ENCODE data around the gene SLC24A1.

Gene SLC24A1

DNA sequence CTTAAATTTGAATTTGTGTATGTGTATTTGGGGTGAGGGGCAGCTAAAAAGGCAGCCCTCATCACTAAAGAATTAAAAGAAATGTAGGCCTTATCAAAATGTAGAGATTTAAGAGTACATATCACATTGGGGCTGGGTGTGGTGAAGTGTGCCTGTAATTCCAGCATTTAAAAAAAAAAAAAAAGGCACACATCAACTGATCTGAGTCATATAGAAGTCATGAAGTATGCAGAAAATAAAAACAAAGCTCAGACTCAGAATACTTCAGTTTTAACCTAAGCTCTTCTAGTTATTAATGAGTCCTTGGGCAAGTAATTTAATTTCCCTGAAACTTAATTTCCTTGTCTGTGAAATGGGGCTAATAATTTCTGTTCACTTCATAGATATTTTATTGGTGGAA, 31.6 kb downstream of the SLC24A1 start:
- peak; percentile 58 for DNase-seq (ENCODE audit: low spot score)

DNA sequence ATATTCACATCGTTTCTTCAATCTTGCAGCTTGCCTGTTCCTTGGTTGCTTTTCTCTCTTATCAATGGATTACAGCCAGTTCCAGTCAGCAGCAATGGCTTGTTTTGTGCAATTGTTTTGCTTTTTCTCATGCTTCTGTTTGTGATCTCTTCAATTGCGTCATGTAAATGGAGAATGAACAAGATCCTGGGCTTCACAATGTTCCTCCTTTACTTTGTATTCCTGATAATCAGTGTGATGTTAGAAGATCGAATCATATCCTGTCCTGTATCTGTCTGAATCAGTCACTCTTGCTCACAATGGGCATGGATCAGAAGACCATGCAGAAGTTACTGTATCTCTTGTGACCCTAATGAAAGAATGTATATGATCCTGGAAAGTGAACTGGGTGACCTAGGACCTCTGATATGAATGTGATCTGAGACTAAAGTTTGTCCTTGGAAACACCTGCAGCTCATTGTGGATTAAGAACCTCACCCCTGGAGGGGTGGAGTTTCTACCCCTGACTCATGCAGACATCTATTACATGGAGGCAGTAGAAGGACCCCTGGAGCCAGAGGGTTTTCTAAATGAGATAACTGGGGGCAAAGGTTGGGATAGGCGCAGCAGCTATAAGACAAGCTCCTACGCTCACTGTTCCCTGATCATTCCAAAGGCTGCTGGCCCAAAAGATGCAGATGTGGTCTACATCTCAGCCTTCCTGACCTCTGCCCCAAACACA, 32.2 kb downstream of the SLC24A1 start:
- DNase-seq (ENCODE audit: low spot score), result no peak

DNA sequence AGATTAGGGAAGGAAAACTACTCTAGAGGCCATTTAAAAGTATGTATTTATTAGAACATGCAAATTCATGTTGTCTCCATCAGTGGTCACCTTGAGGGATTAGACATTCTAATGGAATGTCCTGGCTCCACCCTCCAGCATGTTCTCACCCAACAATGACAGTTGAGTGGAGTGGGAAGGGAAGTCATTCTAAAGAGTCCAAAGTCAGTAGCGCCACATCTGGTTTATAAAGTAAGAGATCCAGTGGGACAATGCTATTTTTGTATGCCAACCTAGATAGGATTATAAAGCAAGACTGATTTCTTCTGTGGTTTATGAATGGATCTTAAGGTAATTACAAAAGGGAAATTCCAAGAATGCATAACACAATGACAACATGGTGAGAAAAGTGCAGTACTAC, 33.3 kb downstream of the SLC24A1 start:
- peak; percentile 40 for DNase-seq (ENCODE audit: low spot score)

DNA sequence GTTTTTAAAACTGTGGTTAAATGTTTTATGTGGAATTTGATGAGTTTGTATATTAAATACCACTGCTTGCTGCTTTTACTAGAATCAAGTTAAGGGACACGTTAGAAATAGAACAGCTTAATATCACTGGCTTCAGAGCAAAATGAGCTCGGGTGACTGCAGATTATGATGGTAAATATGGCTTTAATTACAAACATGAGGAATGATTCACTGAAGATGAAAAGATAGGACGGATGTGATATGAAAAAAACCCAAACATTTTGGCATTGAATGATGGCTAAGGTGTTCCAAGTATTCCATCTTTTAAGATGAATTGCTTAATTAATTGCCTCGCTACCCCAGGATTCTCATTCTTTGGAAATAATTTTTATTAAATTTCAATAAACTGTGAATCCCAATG, 33.7 kb downstream of the SLC24A1 start:
- DNase-seq (ENCODE audit: low spot score), result no peak

DNA sequence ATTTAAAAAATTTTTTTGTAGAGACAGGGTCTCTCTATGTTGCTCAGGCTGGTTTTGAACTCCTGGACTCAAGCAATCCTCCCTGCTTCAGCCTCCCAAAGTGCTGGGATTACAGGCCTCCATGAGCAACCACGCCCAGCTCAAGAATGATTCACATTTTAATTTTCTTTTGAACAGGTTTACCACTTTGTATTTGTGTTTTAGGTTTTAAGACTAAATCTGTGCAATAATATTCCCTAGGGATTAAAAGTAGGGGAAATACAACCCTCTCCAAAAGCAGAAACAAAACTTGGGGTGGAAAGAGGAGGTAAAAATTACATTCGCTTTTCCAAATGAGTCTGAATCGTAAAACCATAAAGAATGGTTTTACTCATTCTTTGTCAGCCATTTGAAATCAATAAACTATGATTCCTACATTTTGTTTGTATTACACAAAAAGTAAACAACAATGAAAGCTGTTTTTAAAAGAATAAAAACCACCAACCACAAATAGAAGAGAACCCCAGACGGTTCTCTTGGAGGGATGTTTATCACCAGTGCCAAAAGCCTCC, 37.8 kb downstream of the SLC24A1 start:
- no peak for DNase-seq (ENCODE audit: low spot score)

DNA sequence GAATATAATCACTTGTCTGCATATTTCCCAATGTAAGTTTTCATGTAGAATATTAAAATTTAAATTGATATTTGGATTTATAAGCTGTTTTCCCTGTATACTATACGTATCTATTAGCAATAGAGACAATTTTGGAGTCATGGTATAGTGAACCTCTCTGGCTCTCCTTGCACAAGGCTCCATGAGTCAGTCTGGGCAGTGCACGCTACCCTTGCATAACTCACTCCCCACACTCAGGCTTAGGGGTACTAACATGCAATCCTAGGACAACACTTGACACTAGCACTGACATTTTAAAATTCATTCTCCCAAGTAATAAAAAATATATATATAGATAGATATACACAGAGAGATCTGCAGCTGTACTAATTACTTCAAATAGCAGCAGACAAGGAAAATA, 39.2 kb downstream of the SLC24A1 start:
- no peak for DNase-seq (ENCODE audit: low spot score)

DNA sequence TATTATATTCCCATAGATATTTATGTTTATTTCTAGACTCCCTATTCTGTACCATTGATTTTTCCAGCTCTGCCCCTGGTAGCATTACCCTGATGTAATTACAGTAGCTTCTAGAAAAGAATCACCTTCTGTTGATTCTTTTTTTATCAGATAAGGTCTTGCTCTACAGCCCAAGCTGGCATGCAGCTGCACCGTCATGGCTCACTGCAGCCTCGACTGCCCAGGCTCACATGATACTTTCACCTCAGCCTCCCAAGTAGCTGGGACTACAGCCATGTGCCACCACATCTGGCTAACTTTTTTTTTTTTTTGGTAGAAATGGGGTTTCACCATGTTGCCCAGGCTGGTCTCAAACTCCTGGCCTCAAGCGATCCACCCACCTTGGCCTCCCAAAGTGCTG, 41.8 kb downstream of the SLC24A1 start:
- no peak for DNase-seq (ENCODE audit: low spot score)

DNA sequence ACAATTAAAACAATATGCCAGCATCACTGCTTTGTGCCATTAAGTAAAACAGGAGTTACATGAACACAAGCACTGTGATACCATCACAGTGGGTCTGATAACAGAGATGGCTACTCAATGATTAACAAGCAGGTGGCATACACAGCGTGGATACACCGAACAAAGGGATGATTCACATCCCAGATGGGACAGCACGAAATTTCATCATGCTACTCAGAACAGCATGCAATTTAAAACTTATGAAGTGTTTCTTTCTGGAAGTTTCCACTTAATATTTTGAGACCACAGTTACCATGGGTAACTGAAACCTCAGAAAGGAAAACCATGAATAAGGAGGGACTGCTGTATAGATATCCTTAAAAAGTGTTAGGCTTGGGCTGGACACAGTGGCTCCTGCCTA, 44.5 kb downstream of the SLC24A1 start:
- no peak for DNase-seq (ENCODE audit: low spot score)

DNA sequence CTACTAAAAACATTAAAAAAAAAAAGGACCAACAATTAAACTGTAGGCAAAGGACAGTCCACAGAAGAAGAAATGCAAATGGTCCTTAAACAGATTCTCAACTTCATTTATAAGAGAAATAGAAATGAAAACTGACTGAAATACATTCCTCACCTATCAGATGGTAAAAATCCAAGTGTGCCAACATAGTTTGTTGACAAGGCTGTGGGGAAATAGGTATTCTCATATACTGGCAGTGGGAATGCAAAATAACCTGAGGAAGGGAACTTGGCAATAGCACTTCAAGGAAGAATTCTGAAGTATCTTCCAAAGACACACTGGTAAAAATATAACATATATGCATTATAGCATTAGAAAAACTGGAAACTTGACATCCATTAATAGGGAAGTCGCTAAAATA, 53.8 kb downstream of the SLC24A1 start:
- DNase-seq (ENCODE audit: low spot score), result no peak

DNA sequence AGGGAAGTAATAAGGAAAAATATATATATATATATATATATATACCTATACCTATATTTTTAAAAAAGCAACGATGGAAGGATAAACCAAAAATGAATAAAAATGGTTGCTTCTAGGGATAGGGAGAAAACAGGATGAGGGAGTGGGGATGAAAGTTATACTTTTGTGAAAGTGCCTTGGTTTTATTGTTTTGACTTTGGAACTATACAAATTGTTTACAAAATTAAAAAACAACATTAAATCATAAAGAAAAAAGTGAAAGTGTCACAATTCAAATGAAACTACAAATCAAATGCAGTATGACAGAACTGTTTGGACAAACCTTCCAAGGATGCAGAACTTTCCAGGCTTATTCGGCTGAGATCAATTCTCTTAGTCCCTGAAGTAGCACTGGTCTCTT, 54.4 kb downstream of the SLC24A1 start:
- DNase-seq (ENCODE audit: low spot score), result no peak

DNA sequence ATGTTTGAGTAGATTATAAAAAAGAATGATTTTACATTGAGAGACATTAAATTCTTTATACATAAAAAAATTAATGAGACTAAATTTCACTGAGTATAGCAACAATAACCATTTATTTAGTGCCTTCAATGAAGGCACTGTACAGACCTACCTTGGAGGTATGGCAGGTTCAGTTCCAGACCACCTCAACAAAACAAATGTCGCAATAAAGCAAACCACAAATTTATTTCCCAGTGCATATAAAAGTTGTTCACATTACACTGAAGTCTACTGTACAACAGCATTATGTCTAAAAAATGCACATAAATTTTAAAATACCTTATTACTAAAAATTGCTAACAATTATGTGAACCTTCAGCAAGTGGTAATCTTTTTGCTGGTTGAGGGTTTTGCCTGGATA, 58.8 kb downstream of the SLC24A1 start:
- DNase-seq (ENCODE audit: low spot score), result no peak

DNA sequence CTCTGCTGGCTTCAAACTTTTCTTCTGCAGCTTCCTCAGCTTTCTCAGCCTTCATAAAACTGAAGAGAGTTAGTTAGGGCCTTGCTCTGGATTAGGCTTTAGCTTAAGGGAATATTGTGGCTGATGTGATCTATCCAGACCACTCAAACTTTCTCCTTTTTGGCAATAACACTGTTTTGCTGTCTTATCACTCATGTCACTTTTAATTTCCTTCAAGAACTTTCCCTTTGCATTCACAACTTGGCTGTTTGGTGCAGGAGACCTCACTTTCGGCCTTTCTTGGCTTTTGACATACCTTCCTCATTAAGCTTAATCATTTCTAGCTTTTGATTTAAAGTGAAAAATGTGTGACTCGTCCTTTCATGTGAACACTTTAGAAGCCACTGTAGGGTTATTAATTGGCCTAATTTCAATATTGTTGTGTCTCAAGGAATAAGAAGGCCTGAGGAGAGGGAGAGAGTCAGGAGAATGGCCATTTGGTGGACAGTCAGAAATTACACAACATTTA, 60.7 kb downstream of the SLC24A1 start:
- no peak for DNase-seq (ENCODE audit: low spot score)

DNA sequence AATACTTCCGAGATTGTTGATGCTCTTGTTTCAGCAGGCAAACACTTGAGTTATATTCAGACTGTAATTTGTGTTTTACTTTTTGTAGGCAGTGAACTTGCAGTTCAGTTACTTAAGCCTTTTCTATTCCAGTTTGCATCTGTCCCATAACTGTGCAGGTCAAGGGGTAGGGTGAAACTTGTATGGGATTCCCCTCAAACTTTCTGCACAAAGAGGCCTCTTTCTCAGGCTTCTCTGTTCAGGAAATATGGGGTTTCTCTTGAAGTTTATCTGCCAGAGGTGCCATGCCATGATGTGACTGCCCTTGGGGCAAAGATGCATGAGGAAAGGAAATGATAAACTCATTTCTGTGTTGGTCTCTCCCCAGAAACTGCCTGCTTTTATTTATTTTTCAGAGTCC, 66.7 kb downstream of the SLC24A1 start:
- DNase-seq (ENCODE audit: low spot score), result no peak

DNA sequence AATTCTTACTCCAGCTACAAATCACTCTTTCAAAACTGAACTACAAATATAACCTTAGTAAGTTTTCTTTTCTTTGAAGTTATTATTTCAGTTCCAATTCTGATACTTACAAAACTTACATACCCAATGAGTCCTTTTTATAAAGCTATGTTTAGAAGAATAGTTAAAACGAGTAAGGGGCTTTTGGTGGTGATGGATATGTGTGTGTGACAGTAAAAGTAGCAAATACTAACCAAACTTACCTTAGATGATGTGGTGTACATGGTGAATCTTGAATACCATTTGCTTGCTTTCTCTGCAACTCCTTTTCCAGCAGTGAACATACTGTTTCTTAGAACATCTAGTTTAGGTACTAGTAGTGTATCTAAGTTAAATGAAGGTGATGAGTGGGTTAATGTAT, 68.4 kb downstream of the SLC24A1 start:
- no peak for DNase-seq (ENCODE audit: low spot score)

DNA sequence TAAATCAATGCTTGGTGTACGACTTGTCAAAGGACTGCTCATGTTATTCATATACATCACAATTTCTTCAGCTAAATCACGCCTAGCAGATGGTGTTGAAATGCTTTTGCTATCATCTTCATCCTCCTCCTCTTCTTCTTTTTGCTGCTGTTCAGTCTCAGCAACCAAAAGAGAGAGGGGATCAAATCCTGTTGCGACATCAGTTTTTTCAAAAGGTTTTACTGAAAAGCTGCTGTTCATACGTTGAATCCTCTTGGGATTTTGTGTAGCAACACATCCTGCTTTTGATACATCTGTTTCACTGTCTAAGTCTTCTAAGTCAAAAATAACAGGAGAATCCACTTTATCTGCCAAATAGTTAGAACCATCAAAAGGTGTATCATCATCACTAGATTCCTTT, 69.0 kb downstream of the SLC24A1 start:
- DNase-seq (ENCODE audit: low spot score), result no peak

DNA sequence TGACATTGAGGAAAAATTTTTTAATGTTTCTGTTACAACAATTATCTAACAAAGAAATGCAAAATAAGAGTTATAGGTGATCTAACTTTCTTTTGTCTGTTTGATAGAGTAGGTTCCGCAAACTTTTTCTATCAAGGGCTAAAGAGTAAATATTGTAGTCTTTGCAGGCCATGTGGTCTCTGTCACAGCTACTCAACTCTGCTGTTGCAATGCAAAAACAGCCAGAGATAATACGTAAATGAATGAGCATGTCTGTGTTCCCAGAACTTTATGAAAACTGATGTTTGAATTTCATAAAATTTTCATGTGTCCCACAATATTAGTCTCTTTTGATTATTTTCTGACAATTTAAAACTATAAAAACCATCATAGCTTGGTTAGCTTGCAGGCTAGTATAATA, 73.3 kb downstream of the SLC24A1 start:
- no peak for DNase-seq (ENCODE audit: low spot score)

Data from AG08395 (cell line).